ENCODE data around the gene C10orf90.

Gene C10orf90

GRCh38 chr10:126497672-126498071 lies 172.8 kb downstream of the C10orf90 start:
- Histone ChIP-seq H3K27ac (replicated peaks) (no peak overlapping the region), H3K27me3 (ENCODE audit: insufficient read depth, poor library complexity, severe bottlenecking) (no peaks in the 10 kb centered on the region), H3K4me3 (replicated peaks; ENCODE audit: insufficient read depth, low read length) (no peak overlapping the region)
- no peak for DNase-seq (ENCODE audit: low read depth in 1 of 2, low spot score in 1 of 2)
- TF ChIP-seq POLR2AphosphoS5 (IDR thresholded peaks at IDR 0.05; ENCODE audit: low read depth): no peak
- TF ChIP-seq CTCF (IDR thresholded peaks at IDR 0.05; ENCODE audit: insufficient read depth, low read length): no peak
- no peak for TF ChIP-seq SPI1 (IDR thresholded peaks at IDR 0.05; ENCODE audit: borderline replicate concordance, low read depth)
- no peak for TF ChIP-seq REST (IDR thresholded peaks at IDR 0.05; ENCODE audit: insufficient replicate concordance, low read depth)
- TF ChIP-seq GABPA (IDR thresholded peaks at IDR 0.05; ENCODE audit: low read depth): no peak

- no peak overlapping the region for H3K4me3 ChIP-seq (replicated peaks; ENCODE audit: insufficient read depth, low read length)
- no peak for DNase-seq (ENCODE audit: low read depth in 1 of 2, low spot score in 1 of 2)
- H3K27ac ChIP-seq (replicated peaks): no peak overlapping the region
- TF ChIP-seq SPI1 (IDR thresholded peaks at IDR 0.05; ENCODE audit: borderline replicate concordance, low read depth) (no peak), GABPA (IDR thresholded peaks at IDR 0.05; ENCODE audit: low read depth) (no peak), CTCF (IDR thresholded peaks at IDR 0.05; ENCODE audit: insufficient read depth, low read length) (no peak), REST (IDR thresholded peaks at IDR 0.05; ENCODE audit: insufficient replicate concordance, low read depth) (no peak), POLR2AphosphoS5 (IDR thresholded peaks at IDR 0.05; ENCODE audit: low read depth) (no peak)
- H3K27me3 ChIP-seq (ENCODE audit: insufficient read depth, poor library complexity, severe bottlenecking): no peaks in the 10 kb centered on the region
These were observed 173.5 kb downstream of the C10orf90 start for GRCh38 chr10:126496771-126497545.

- peaks cover 2% of the 10 kb centered on the region for H3K27me3 ChIP-seq (ENCODE audit: insufficient read depth, poor library complexity, severe bottlenecking)
- H3K4me3 ChIP-seq (replicated peaks; ENCODE audit: insufficient read depth, low read length): no peak overlapping the region
- no peak for TF ChIP-seq CTCF (IDR thresholded peaks at IDR 0.05; ENCODE audit: insufficient read depth, low read length)
- H3K27ac ChIP-seq (replicated peaks): no peak overlapping the region
- DNase-seq (ENCODE audit: low read depth in 1 of 2, low spot score in 1 of 2): no peak
These were observed 179.0 kb downstream of the C10orf90 start for GRCh38 chr10:126491476-126491875.

GRCh38 chr10:126481181-126481580 lies 189.3 kb downstream of the C10orf90 start:
- H3K27me3 ChIP-seq (ENCODE audit: insufficient read depth, poor library complexity, severe bottlenecking): no peaks in the 10 kb centered on the region
- H3K27ac ChIP-seq (replicated peaks): no peak overlapping the region
- no peak for TF ChIP-seq GABPA (IDR thresholded peaks at IDR 0.05; ENCODE audit: low read depth)
- TF ChIP-seq SPI1 (IDR thresholded peaks at IDR 0.05; ENCODE audit: borderline replicate concordance, low read depth): no peak
- TF ChIP-seq REST (IDR thresholded peaks at IDR 0.05; ENCODE audit: insufficient replicate concordance, low read depth): no peak
- TF ChIP-seq POLR2AphosphoS5 (IDR thresholded peaks at IDR 0.05; ENCODE audit: low read depth): no peak
- no peak for TF ChIP-seq CTCF (IDR thresholded peaks at IDR 0.05; ENCODE audit: insufficient read depth, low read length)
- DNase-seq (ENCODE audit: low read depth in 1 of 2, low spot score in 1 of 2): no peak
- no peak overlapping the region for H3K4me3 ChIP-seq (replicated peaks; ENCODE audit: insufficient read depth, low read length)

All from HL-60 (cell line).